ENCODE results near the gene MAML2. TPM values are rescaled to one million over a fixed set of nuclear protein-coding genes. Genes with fewer than 3 reads are reported as not detected.

The MAML2 gene
- total RNA-seq, 4 donors from 2014 or later = 20.0 to 33.7 (median 23.2) TPM

DNA sequence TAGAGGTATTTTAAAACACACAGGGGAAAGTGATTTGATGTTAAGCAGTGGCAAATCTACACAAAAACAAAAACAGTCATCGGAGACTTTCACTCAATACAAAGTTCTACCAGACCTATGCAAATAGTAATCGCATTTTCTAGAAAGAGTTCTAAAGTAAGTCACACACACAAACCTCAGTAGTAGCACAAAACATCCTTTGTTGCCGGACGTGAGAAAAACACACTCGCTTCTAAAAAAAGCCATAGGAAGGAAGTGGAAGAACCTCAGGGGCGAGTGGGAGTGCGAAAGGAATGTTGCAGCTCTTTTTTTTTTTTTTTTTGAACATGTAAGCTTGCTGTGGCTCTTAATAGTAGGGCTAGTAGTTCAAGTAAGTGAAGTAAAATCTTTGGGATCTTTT lies 88.9 kb downstream of the MAML2 start:
- intact Hi-C loops (cut with DNase I) = no loop called here

DNA sequence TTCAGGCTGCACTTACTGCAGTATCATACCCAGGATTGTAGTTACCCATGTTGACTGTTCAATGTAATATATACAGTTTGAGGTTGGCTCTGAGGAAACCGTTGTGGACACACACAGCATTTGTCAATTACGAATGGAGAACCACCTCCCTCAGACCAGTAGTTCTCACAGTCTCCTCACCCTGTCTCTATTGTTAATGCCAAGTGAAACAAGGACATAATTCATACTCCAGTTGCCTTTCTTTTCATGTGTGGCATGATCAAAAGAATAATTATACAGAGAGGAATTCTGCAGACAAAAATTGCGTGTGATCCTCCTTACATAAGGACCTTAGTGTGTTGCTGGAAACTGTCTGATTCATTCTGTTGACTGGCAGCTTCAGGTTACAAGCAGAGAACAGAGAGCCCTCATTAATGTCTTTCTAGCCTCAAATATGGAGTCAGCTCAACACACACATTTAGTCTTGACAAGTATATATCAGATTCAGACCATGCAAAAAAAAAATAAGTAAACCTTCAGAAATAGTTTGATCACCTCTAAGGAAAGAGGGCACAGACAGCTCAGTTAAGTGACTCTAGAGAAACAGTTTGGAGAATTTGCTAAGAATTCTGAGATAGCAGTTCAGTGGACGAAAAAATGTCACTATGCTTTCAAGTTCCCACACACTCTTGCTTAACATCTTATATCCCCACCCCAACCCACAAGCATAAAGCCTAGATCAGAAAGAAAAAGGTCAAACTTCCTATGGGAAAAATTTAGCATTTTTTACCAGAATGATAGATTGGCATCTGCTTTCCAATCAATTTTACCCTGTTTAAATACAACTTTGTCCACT lies 96.1 kb downstream of the MAML2 start:
- intact Hi-C loops (cut with DNase I) = loop anchor here (10.0 kb wide), 1 partner anchor 192 kb away; no protein-coding TSS in a partner anchor
- no peak overlapping the region for H3K4me3 ChIP-seq
- H3K4me1 ChIP-seq = peaks cover 7 to 34% (median 30%) of the 10 kb centered on the region in 4 donors
- no peaks in the 10 kb centered on the region for H3K9me3 ChIP-seq
- TF ChIP-seq POLR2A (IDR thresholded peaks at IDR 0.05; ENCODE audit: low read depth) (no peak), EP300 (IDR thresholded peaks at IDR 0.05) (no peak), POLR2AphosphoS5 (IDR thresholded peaks at IDR 0.05) (no peak)
- TF ChIP-seq, protein P1, sequence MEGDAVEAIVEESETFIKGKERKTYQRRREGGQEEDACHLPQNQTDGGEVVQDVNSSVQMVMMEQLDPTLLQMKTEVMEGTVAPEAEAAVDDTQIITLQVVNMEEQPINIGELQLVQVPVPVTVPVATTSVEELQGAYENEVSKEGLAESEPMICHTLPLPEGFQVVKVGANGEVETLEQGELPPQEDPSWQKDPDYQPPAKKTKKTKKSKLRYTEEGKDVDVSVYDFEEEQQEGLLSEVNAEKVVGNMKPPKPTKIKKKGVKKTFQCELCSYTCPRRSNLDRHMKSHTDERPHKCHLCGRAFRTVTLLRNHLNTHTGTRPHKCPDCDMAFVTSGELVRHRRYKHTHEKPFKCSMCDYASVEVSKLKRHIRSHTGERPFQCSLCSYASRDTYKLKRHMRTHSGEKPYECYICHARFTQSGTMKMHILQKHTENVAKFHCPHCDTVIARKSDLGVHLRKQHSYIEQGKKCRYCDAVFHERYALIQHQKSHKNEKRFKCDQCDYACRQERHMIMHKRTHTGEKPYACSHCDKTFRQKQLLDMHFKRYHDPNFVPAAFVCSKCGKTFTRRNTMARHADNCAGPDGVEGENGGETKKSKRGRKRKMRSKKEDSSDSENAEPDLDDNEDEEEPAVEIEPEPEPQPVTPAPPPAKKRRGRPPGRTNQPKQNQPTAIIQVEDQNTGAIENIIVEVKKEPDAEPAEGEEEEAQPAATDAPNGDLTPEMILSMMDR (IDR thresholded peaks at IDR 0.05) = no peak
- peak overlapping the region in 3 of 4 donors; percentile 15 to 51 (median 19) for H3K27ac ChIP-seq (replicated peaks in 1 of 4)
- H3K36me3 ChIP-seq = no peaks in the 10 kb centered on the region
- H3K27me3 ChIP-seq = no peaks in the 10 kb centered on the region
- WGBS = 48% methylated on average over 4 of the region's 4 CpGs
- no peak for DNase-seq (ENCODE audit: extremely low spot score)

More for the DNA sequence above, 88.9 kb downstream of the MAML2 start:
- Histone ChIP-seq H3K4me3 (no peak overlapping the region), H3K27ac (replicated peaks in 1 of 4) (no peak overlapping the region), H3K4me1 (peaks cover 38 to 48% (median 45%) of the 10 kb centered on the region in 4 donors), H3K36me3 (no peaks in the 10 kb centered on the region), H3K9me3 (no peaks in the 10 kb centered on the region), H3K27me3 (no peaks in the 10 kb centered on the region)
- no peak for DNase-seq (ENCODE audit: extremely low spot score)
- TF ChIP-seq POLR2AphosphoS5 (IDR thresholded peaks at IDR 0.05) = peak in 1 of 2 donors; percentile 25
- TF ChIP-seq, protein P1 (IDR thresholded peaks at IDR 0.05) = no peak
- 35% methylated on average over 7 of the region's 7 CpGs for WGBS

DNA sequence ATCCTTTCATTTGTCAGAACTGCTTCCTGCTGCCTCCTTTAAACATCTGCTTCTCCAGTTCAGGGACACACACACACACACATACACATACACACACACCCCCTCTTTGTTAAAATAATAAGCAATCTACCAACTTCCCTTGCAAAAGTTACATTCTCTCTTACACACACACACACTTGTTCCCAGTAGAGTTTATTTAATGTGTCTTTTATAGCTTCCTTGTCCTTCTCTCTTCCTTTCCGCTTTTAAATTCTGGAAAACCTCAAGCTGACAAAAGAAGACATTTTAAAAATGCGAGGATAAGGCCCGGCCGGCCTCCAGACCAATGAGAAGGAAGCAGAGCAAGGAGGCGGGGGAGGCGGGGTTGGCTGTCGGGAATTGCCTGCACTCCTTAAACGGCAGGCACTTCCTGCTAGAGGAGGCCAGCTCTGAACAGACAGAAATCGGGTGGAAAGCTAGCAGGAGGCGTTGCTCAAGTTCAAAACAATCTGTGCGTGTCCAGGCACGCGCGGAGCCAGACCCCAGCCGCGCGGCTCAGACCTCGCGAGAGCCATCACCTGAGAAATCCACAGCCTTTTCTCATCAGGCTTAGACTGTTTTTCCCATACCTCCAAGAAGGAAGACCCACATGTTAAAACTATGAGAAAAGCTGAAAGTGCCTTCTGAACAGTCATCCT lies 99.9 kb downstream of the MAML2 start:
- Histone ChIP-seq H3K27me3 (no peaks in the 10 kb centered on the region), H3K27ac (replicated peaks in 1 of 4) (peak overlapping the region; percentile 84 to 89 (median 88)), H3K4me3 (peak overlapping the region; percentile 46 to 56 (median 52)), H3K4me1 (peaks cover 7 to 58% (median 52%) of the 10 kb centered on the region in 4 donors), H3K9me3 (no peaks in the 10 kb centered on the region), H3K36me3 (no peaks in the 10 kb centered on the region)
- intact Hi-C loops (cut with DNase I) = loop anchor here (10.0 kb wide), 1 partner anchor 188 kb away; no protein-coding TSS in a partner anchor
- WGBS = under 1% methylated on average over 19 of the region's 19 CpGs
- peak; percentile 99 for DNase-seq (ENCODE audit: extremely low spot score)
- no peak for TF ChIP-seq EP300 (IDR thresholded peaks at IDR 0.05)
- peak; percentile 79 to 89 for TF ChIP-seq POLR2AphosphoS5 (IDR thresholded peaks at IDR 0.05)

DNA sequence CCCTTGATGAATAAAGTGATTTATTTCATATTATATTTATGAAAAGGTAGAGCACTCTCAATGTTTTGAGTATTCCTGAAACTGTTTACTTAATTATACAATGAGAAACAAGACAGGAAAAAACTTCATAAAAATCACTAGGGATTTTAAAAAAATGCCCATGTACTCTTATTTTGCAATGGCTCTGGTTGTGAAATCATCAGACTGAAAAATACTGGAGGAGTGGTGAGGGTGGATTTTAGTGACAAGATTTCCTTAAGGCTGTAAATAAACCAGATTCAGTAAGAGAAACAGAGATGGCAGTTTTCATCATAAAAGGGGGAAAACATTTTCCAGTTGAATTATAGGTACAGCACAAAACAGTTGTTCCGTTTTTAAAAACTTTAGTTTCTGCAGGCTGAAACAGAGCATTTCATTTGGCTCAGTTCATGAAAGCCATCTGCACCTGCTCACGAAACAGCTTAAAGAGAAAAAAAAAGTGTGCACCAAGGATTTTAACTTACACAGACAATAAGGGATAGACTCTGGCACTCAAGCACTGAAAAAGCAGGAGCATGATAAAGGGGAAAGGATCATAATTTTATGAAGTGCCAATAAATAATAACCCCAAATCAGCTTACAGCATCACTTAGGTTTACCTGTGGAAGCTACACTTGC lies 100.7 kb downstream of the MAML2 start:
- TF ChIP-seq, protein P1 (IDR thresholded peaks at IDR 0.05) = no peak
- TF ChIP-seq POLR2AphosphoS5 (IDR thresholded peaks at IDR 0.05) = peak in 1 of 2 donors; percentile 11
- H3K36me3 ChIP-seq = no peaks in the 10 kb centered on the region

More for the DNA sequence above, 100.7 kb downstream of the MAML2 start:
- intact Hi-C loops (cut with DNase I) = loop anchor here (10.0 kb wide), 1 partner anchor 188 kb away; no protein-coding TSS in a partner anchor
- Histone ChIP-seq H3K27ac (replicated peaks in 1 of 4) (peak overlapping the region; percentile 84 to 89 (median 88)), H3K9me3 (no peaks in the 10 kb centered on the region), H3K27me3 (no peaks in the 10 kb centered on the region), H3K4me3 (peak overlapping the region; percentile 46 to 56 (median 52)), H3K4me1 (peaks cover 7 to 62% (median 58%) of the 10 kb centered on the region in 4 donors)
- WGBS = 26% methylated on average over 2 of the region's 2 CpGs
- DNase-seq (ENCODE audit: extremely low spot score) = no peak

All from esophagus muscularis mucosa (tissue), 4 donors.